Measurements from ENCODE around the gene SMARCA2.

- TF ChIP-seq, protein P1, sequence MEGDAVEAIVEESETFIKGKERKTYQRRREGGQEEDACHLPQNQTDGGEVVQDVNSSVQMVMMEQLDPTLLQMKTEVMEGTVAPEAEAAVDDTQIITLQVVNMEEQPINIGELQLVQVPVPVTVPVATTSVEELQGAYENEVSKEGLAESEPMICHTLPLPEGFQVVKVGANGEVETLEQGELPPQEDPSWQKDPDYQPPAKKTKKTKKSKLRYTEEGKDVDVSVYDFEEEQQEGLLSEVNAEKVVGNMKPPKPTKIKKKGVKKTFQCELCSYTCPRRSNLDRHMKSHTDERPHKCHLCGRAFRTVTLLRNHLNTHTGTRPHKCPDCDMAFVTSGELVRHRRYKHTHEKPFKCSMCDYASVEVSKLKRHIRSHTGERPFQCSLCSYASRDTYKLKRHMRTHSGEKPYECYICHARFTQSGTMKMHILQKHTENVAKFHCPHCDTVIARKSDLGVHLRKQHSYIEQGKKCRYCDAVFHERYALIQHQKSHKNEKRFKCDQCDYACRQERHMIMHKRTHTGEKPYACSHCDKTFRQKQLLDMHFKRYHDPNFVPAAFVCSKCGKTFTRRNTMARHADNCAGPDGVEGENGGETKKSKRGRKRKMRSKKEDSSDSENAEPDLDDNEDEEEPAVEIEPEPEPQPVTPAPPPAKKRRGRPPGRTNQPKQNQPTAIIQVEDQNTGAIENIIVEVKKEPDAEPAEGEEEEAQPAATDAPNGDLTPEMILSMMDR (IDR thresholded peaks at IDR 0.05 in 2 of 3, conservative IDR thresholded peaks at IDR 0.05 in 1 of 3; ENCODE audit: control insufficient read depth in 2 of 3, extremely low read depth in 1 of 3, insufficient read depth in 1 of 3, low read depth in 3 of 3, low read length in 3 of 3) = no peak
- TF ChIP-seq, protein P2, sequence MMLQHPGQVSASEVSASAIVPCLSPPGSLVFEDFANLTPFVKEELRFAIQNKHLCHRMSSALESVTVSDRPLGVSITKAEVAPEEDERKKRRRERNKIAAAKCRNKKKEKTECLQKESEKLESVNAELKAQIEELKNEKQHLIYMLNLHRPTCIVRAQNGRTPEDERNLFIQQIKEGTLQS (IDR thresholded peaks at IDR 0.05; ENCODE audit: borderline replicate concordance, extremely low read depth, low read depth, low read length) = no peak
- no peak for TF ChIP-seq NBN (IDR thresholded peaks at IDR 0.05)
- no peak for TF ChIP-seq NFYB (IDR thresholded peaks at IDR 0.05; ENCODE audit: insufficient read depth, low read depth, low read length)
- TF ChIP-seq HCFC1 (IDR thresholded peaks at IDR 0.05; ENCODE audit: low read length) = no peak
- no peak for TF ChIP-seq POLR2A (IDR thresholded peaks at IDR 0.05; ENCODE audit: low read depth, low read length)
- TF ChIP-seq CBX3 (IDR thresholded peaks at IDR 0.05; ENCODE audit: borderline replicate concordance, low read depth) = no peak
- no peak for TF ChIP-seq SIX5 (IDR thresholded peaks at IDR 0.05; ENCODE audit: low read depth, low read length, severe bottlenecking)
Measured at GRCh38 chr9:2227144-2227867, 212.2 kb downstream of the SMARCA2 start.

All from GM12878 (cell line).